Loucy (cell line): ENCODE results near the gene CGB2.

Experiments used
- H2AFZ ChIP-seq: fragments of 200-600 bp; sonication (generic); 2 replicates; pipeline ENCODE4 v1.6.0; 2016; ENCODE audit warnings: antibody characterized with exemption, mild to moderate bottlenecking, low read length, moderate library complexity
- H3F3A ChIP-seq: fragments of 200-600 bp; 2 replicates; pipeline ENCODE4 v1.6.0; 2016; ENCODE audit warnings: antibody characterized with exemption, low read depth, mild to moderate bottlenecking
- H3K27me3 ChIP-seq: fragments of 200-600 bp; sonication (generic); 2 replicates; pipeline ENCODE4 v1.6.1; 2014; ENCODE audit warnings: low read length, mild to moderate bottlenecking; ENCODE audit not compliant: insufficient read depth, poor library complexity, severe bottlenecking
- H3K36me3 ChIP-seq: fragments of 200-600 bp; sonication (generic); 2 replicates; pipeline ENCODE4 v1.6.1; 2016; ENCODE audit warnings: low read length; ENCODE audit not compliant: insufficient read depth
- H3K4me1 ChIP-seq: fragments of 200-600 bp; sonication (generic); 2 replicates; pipeline ENCODE4 v1.5.1; 2014; ENCODE audit warnings: low read length, mild to moderate bottlenecking; ENCODE audit not compliant: insufficient read depth, poor library complexity, severe bottlenecking
- H3K4me2 ChIP-seq: fragments of 200-600 bp; sonication (generic); 2 replicates; pipeline ENCODE4 v1.6.0; 2014; ENCODE audit warnings: antibody characterized with exemption, low read length, low read depth, mild to moderate bottlenecking; ENCODE audit not compliant: poor library complexity, severe bottlenecking
- H3K4me3 ChIP-seq: fragments of 200-600 bp; sonication (generic); 2 replicates; pipeline ENCODE4 v1.5.1; 2014; ENCODE audit warnings: low read length, mild to moderate bottlenecking, mixed read lengths; ENCODE audit not compliant: poor library complexity, severe bottlenecking
- H3K79me2 ChIP-seq: fragments of 200-600 bp; sonication (generic); 2 replicates; pipeline ENCODE4 v1.6.1; 2014; ENCODE audit warnings: low read length; ENCODE audit not compliant: insufficient read depth
- H3K9ac ChIP-seq: fragments of 200-600 bp; sonication (generic); 2 replicates; pipeline ENCODE4 v1.6.0; 2014; ENCODE audit warnings: mild to moderate bottlenecking, low read depth, low read length, moderate library complexity; ENCODE audit not compliant: poor library complexity, severe bottlenecking
- H3K9me2 ChIP-seq: fragments of 200-600 bp; sonication (generic); replicated peaks from 2 replicates; pipeline ENCODE4 v1.6.1; 2016; ENCODE audit warnings: low read depth, low read length, mixed read lengths
- H3K9me3 ChIP-seq: fragments of 200-600 bp; sonication (generic); 2 replicates; pipeline ENCODE4 v1.6.1; 2014; ENCODE audit warnings: mild to moderate bottlenecking, antibody characterized with exemption, low read length, low read depth; ENCODE audit not compliant: insufficient read depth
- H4K20me1 ChIP-seq: fragments of 200-600 bp; sonication (generic); 2 replicates; pipeline ENCODE4 v1.6.0; 2014; ENCODE audit warnings: antibody characterized with exemption, low read length, mild to moderate bottlenecking; ENCODE audit not compliant: insufficient read depth, poor library complexity, severe bottlenecking
- EZH2phosphoT487 ChIP-seq: fragments of 200-600 bp; IDR thresholded peaks from 2 replicates; pipeline ENCODE4 v1.6.1; 2018; ENCODE audit warnings: antibody characterized with exemption, mild to moderate bottlenecking, moderate library complexity, borderline replicate concordance
- TF ChIP-seq, protein P1 (sequence below): fragments of 200-600 bp; sonication (generic); conservative IDR thresholded peaks from 2 replicates; pipeline ENCODE4 v1.5.1; 2014; ENCODE audit warnings: mild to moderate bottlenecking, antibody characterized with exemption, low read length

CGB2 gene

DNA sequence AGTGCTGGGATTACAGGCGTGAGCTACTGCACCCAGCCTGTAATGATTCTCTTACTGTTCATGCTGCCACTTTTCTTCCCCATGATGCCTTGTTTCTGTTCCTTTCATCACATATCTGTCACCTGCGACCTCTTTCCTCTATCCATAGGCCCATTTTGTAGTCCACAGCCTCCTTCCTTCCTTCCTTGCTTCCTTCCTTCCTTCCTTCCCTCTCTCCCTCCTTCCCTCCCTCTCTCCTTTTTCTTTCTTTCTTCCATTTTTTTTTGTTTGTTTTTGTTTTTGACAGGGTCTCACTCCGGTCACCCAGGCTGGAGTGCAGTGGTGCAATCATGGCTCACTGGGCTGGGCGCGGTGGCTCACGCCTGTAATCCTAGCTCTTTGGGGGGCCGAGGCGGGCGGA, 42.8 kb upstream of the CGB2 start:
- no peaks in the 10 kb centered on the region for H3K9me3 ChIP-seq
- no peak overlapping the region for H3K4me3 ChIP-seq
- peaks cover 11% of the 10 kb centered on the region for H3K4me1 ChIP-seq
- H3K9me2 ChIP-seq, result no peaks in the 10 kb centered on the region
- peaks cover 8% of the 10 kb centered on the region for H4K20me1 ChIP-seq
- no peak overlapping the region for H2AFZ ChIP-seq
- TF ChIP-seq, protein P1, sequence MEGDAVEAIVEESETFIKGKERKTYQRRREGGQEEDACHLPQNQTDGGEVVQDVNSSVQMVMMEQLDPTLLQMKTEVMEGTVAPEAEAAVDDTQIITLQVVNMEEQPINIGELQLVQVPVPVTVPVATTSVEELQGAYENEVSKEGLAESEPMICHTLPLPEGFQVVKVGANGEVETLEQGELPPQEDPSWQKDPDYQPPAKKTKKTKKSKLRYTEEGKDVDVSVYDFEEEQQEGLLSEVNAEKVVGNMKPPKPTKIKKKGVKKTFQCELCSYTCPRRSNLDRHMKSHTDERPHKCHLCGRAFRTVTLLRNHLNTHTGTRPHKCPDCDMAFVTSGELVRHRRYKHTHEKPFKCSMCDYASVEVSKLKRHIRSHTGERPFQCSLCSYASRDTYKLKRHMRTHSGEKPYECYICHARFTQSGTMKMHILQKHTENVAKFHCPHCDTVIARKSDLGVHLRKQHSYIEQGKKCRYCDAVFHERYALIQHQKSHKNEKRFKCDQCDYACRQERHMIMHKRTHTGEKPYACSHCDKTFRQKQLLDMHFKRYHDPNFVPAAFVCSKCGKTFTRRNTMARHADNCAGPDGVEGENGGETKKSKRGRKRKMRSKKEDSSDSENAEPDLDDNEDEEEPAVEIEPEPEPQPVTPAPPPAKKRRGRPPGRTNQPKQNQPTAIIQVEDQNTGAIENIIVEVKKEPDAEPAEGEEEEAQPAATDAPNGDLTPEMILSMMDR, result no peak
- no peak for TF ChIP-seq EZH2phosphoT487
- H3K36me3 ChIP-seq, result no peaks in the 10 kb centered on the region; the same call in 1 of the 2 replicates
- H3K27me3 ChIP-seq, result no peaks in the 10 kb centered on the region
- peaks cover 32% of the 10 kb centered on the region for H3K79me2 ChIP-seq
- no peaks in the 10 kb centered on the region for H3F3A ChIP-seq
- no peak overlapping the region for H3K9ac ChIP-seq
- H3K4me2 ChIP-seq, result no peak overlapping the region

DNA sequence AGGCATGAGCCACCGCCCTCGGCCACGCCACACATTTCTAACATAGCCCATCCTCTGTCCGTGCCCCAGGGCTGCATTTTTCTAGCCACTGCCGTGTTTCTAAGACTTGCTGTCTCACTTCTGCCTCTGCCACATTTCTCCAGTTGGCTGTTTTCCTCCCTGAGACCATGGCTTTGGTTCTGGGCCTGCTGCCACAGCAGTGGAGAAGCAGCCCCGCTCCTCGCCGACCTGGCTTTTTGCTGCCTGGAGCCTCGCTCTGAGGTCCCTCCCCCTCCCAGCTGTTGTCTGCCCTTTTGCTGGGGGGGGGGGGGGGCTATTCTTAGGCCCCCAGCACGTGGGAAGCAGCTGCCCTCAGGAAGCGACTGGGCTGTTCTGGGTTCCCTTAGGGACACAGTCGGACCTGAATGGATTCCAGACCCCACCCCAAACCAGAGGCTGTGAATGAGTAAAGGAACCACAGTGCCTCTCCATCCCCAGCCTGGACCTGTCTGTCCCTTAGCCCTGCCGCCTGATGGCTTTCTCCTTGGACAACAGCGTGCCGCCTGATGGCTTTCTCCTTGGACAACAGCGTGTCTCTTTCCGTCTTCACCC, 41.9 kb upstream of the CGB2 start:
- no peaks in the 10 kb centered on the region; the same call in 1 of the 2 replicates for H3K36me3 ChIP-seq
- no peak for TF ChIP-seq EZH2phosphoT487
- TF ChIP-seq, protein P1, result no peak
- peaks cover 13% of the 10 kb centered on the region for H4K20me1 ChIP-seq
- H3K4me2 ChIP-seq, result peak overlapping the region; percentile 87
- H3K4me3 ChIP-seq, result peak overlapping the region; percentile 26
- no peaks in the 10 kb centered on the region for H3K9me3 ChIP-seq
- H3K9me2 ChIP-seq, result no peaks in the 10 kb centered on the region
- H3K79me2 ChIP-seq, result peaks cover 42% of the 10 kb centered on the region
- no peaks in the 10 kb centered on the region for H3F3A ChIP-seq
- H3K27me3 ChIP-seq, result no peaks in the 10 kb centered on the region
- peak overlapping the region; percentile 97 for H3K9ac ChIP-seq
- H3K4me1 ChIP-seq, result peaks cover 12% of the 10 kb centered on the region
- H2AFZ ChIP-seq, result no peak overlapping the region

DNA sequence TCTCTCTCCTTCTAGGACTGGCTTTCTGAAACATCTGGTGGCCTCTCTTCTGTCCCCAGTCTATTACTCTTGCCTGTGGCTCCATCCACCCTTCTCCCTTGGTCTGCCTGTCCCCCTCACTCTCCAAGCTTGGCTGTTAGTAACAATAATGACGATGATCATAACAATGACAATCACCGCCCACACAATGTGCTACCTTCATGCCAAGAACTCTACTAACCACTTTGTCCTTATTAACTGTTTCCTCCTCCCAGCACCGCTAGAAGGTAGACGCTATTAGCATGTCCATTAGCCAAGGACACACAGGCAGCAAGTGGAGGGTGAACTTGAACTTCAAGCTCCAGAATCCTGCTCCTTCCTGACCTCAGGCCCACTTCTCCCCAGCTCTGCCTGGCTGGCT, 41.3 kb upstream of the CGB2 start:
- Histone ChIP-seq H3K9me3 (no peaks in the 10 kb centered on the region), H3K9me2 (no peaks in the 10 kb centered on the region), H3K4me2 (peak overlapping the region; percentile 87), H3K9ac (peak overlapping the region; percentile 97), H2AFZ (no peak overlapping the region), H3K4me3 (peak overlapping the region; percentile 26), H4K20me1 (peaks cover 18% of the 10 kb centered on the region), H3K36me3 (no peaks in the 10 kb centered on the region; the same call in 1 of the 2 replicates), H3K27me3 (no peaks in the 10 kb centered on the region), H3K4me1 (peaks cover 18% of the 10 kb centered on the region), H3F3A (no peaks in the 10 kb centered on the region), H3K79me2 (peaks cover 48% of the 10 kb centered on the region)
- TF ChIP-seq, protein P1, result no peak
- TF ChIP-seq EZH2phosphoT487, result no peak
